Sigmoid colon (tissue), 7 donors: ENCODE results near the gene OR2T33. TPM values are rescaled to one million over a fixed set of nuclear protein-coding genes. Genes with fewer than 3 reads are reported as not detected.

Experiments
- DNase-seq: peaks from one replicate; pipeline ENCODE4 v3.0.0-alpha.2; 2019
- H3K27ac ChIP-seq, 4 donors: fragments of 200-600 bp; sonication (generic); one replicate each; pipeline ENCODE4 v1.5.1; 2016 to 2019; ENCODE audit warnings: mild to moderate bottlenecking in 1 of 4
- H3K27me3 ChIP-seq, 3 donors: fragments of 200-600 bp; sonication (generic); one replicate each; pipeline ENCODE4 v1.5.1; 2019; ENCODE audit warnings: mild to moderate bottlenecking in 1 of 3
- H3K36me3 ChIP-seq, 4 donors: fragments of 200-600 bp; sonication (generic); one replicate each; pipeline ENCODE4 v1.5.1; 2016 to 2019
- H3K4me1 ChIP-seq, 4 donors: fragments of 200-600 bp; sonication (generic); one replicate each; pipeline ENCODE4 v1.5.1; 2017 to 2019
- H3K4me3 ChIP-seq, 4 donors: fragments of 200-600 bp; sonication (generic); one replicate each; pipeline ENCODE4 v1.5.1; 2017 to 2019; ENCODE audit warnings: mild to moderate bottlenecking in 2 of 4, moderate library complexity in 1 of 4
- H3K9me3 ChIP-seq, 4 donors: fragments of 200-600 bp in 3 of 4; sonication (generic) in 3 of 4; one replicate each; pipeline versions ENCODE4 v1.5.1 to v1.6.1; 2013 to 2019
- CTCF ChIP-seq, 4 experiments: fragments of 450-650 bp in 3 of 4; fragments of 200-600 bp in 1 of 4; IDR thresholded peaks; one replicate each; pipeline ENCODE4 v1.5.1; 2016 to 2019; ENCODE audit warnings: antibody characterized with exemption in 4 of 4, mild to moderate bottlenecking in 3 of 4, moderate library complexity in 2 of 4
- EP300 ChIP-seq, 4 donors: sonication (generic); formaldehyde crosslinking; IDR thresholded peaks; one replicate each; pipeline ENCODE4 v1.6.1; 2017; ENCODE audit warnings: antibody characterized with exemption in 4 of 4
- POLR2A ChIP-seq, 2 donors: fragments of 450-650 bp; IDR thresholded peaks; one replicate each; pipeline ENCODE4 v1.6.1; 2016; ENCODE audit warnings: antibody characterized with exemption in 2 of 2, mild to moderate bottlenecking in 2 of 2, moderate library complexity in 2 of 2
- POLR2AphosphoS5 ChIP-seq, 4 donors: sonication (generic); formaldehyde crosslinking; IDR thresholded peaks; one replicate each; pipeline ENCODE4 v1.6.1; 2017; ENCODE audit warnings: antibody characterized with exemption in 4 of 4
- WGBS, 2 donors: extraction: QIAGEN DNeasy Blood & Tissue Kit; methylation state at CpG; one replicate each; pipeline ENCODE4 v1.1.7; 2013; 5-methylcytosine and 5-hydroxymethylcytosine counted together
- intact Hi-C: fragments of 100-400 bp; cut with DNase I; formaldehyde crosslinking; loops from one replicate; pipeline ENCODE4 v1.15.1; 2023
- polyA plus RNA-seq, 3 donors: library from polyadenylated mRNA; stranded (reverse); fragments of 200-250 nt; gene quantifications; one replicate each; pipeline ENCODE4 v1.2.3, GENCODE V29; 2013
- total RNA-seq, 4 donors: library from RNA; depleted of rRNA; stranded (reverse); fragments of >200 nt; gene quantifications; one replicate each; pipeline ENCODE4 v1.1.0, GENCODE V29; 2016
- donor health status: healthy with polysubstance abuse.
- donor health status: Bipolar disorder and iron deficiency.
- donor health status: healthy.

The OR2T33 gene
- total and polyA plus RNA-seq, 7 donors, result not detected

DNA sequence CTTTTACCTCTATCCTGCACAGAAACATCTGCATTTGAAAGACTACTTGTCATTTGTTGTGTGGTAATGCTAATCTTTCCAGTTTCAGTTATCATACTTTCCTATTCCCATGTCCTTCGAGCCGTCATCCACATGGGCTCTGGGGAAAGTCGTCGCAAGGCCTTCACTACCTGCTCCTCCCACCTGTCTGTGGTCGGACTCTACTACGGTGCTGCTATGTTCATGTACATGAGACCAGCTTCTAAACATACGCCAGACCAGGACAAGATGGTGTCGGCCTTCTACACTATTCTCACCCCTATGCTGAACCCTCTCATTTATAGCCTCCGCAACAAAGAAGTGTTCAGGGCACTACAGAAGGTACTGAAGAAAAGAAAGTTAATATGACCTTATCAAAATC, 38.3 kb downstream of the OR2T33 start:
- TF ChIP-seq POLR2AphosphoS5 (IDR thresholded peaks at IDR 0.05) (no peak), EP300 (IDR thresholded peaks at IDR 0.05) (no peak), POLR2A (IDR thresholded peaks at IDR 0.05) (no peak), CTCF (IDR thresholded peaks at IDR 0.05) (no peak)
- Histone ChIP-seq H3K27ac (no peak overlapping the region), H3K36me3 (no peaks in the 10 kb centered on the region), H3K4me3 (no peak overlapping the region), H3K27me3 (no peaks in the 10 kb centered on the region), H3K4me1 (no peaks in the 10 kb centered on the region), H3K9me3 (no peaks in the 10 kb centered on the region)
- WGBS, 2 donors, result 93 to 94% methylated on average over 9 of the region's 9 CpGs
- DNase-seq, result no peak
- intact Hi-C loops, result no loop called here

DNA sequence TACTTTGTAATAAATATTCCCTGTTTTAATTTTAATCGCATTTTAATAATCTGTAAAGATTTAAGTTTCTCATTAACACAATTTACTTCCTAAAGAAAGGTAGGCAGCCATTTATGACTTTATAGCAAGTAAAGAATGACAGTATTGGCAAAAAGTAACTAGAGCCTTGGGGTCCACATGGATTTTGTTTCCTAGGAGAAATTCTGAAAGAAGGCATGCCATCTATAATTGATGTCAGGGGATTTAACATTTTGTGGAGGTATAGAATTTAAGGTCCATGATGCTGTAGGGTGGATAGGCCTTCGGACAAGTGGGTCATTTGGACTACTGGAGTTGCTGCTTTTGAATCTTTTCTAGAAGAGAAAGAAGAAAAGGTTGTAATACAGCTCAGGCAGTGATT, 46.7 kb downstream of the OR2T33 start, which contains the start of gene OR2M4:
Gene OR2M4, plus strand, starts transcription at position 301 of the 400 bp plus-strand sequence. CDS start 7,512 bp downstream, outside the sequence.
- no peak within 1 kb of the TSS for H3K27ac ChIP-seq
- 83 to 86% methylated on average over 2 of the region's 2 CpGs for WGBS, 2 donors
- intact Hi-C loops, result no loop called here
- no peaks in the 10 kb centered on the region for H3K27me3 ChIP-seq
- H3K9me3 ChIP-seq, result peaks cover 0 to 2% (median 0%) of the 10 kb centered on the region in 4 donors
- TF ChIP-seq POLR2A (IDR thresholded peaks at IDR 0.05), result no peak
- no peak for TF ChIP-seq EP300 (IDR thresholded peaks at IDR 0.05)
- TF ChIP-seq POLR2AphosphoS5 (IDR thresholded peaks at IDR 0.05), result no peak
- TF ChIP-seq CTCF (IDR thresholded peaks at IDR 0.05), result no peak
- no peaks in the 10 kb centered on the region for H3K4me1 ChIP-seq
- H3K36me3 ChIP-seq, result no peaks in the 10 kb centered on the region
- no peak within 1 kb of the TSS for H3K4me3 ChIP-seq
- DNase-seq, result no peak

DNA sequence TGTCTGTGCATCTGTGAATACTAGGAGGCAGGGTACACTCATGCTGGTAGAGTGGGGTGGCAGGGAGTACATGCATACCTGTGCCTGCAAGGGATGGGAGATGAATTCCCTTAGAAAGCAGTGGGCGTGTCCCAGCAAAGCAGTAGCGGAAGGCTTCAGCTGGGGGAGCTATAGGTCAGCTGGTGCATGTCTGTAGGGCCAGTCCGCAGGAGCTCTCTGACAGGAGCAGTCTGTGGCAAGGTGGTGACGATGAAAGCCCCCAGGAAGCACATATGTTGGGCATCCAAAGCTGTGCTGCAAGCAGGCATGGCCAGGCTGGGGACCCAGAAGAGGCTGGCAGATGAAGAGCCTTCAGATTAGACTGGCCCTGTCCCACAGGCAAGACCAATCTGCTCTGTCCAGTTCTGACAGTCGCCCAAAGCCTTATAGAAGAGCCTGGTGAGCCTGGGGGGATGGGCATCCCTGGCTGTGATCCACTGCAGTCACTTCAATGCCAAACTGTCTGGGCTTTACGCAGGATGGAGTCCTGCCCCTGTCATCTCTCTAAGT, 48.3 kb downstream of the OR2T33 start:
- Histone ChIP-seq H3K4me1 (no peaks in the 10 kb centered on the region), H3K36me3 (no peaks in the 10 kb centered on the region), H3K9me3 (peaks cover 0 to 2% (median 0%) of the 10 kb centered on the region in 4 donors), H3K27ac (no peak overlapping the region), H3K4me3 (no peak overlapping the region), H3K27me3 (no peaks in the 10 kb centered on the region)
- TF ChIP-seq EP300 (IDR thresholded peaks at IDR 0.05), result no peak
- no peak for TF ChIP-seq POLR2A (IDR thresholded peaks at IDR 0.05)
- TF ChIP-seq POLR2AphosphoS5 (IDR thresholded peaks at IDR 0.05), result no peak
- intact Hi-C loops, result no loop called here
- 74 to 81% methylated on average over 6 of the region's 6 CpGs for WGBS, 2 donors
- no peak for DNase-seq

- H3K36me3 ChIP-seq, result no peaks in the 10 kb centered on the region
- H3K27me3 ChIP-seq, result no peaks in the 10 kb centered on the region
- no peaks in the 10 kb centered on the region for H3K4me1 ChIP-seq
- DNase-seq, result no peak
- peaks cover 0 to 2% (median 0%) of the 10 kb centered on the region in 4 donors for H3K9me3 ChIP-seq
- TF ChIP-seq POLR2AphosphoS5 (IDR thresholded peaks at IDR 0.05) (no peak), CTCF (IDR thresholded peaks at IDR 0.05) (no peak), EP300 (IDR thresholded peaks at IDR 0.05) (no peak), POLR2A (IDR thresholded peaks at IDR 0.05) (no peak)
- H3K4me3 ChIP-seq, result no peak overlapping the region
- 83 to 84% methylated on average over 1 of the region's 1 CpG for WGBS, 2 donors
- no peak overlapping the region for H3K27ac ChIP-seq
- intact Hi-C loops, result no loop called here
Measured at GRCh38 chr1:248225537-248225936, 52.2 kb downstream of the OR2T33 start.

Other genes with a start within 250 kb of the OR2T33 start
- under 1 TPM in 2 of 4 donors, not detected in 2; under 0.01 to 0.81 TPM for gene OR2L2, start 247.9 kb downstream of the OR2T33 start, total RNA-seq
- gene OR2L2, start 247.9 kb downstream of the OR2T33 start, polyA plus RNA-seq, result under 1 TPM in 1 of 3 donors, not detected in 2; 0.06 TPM
- gene OR2L3, start 231.1 kb downstream of the OR2T33 start, total RNA-seq, result under 1 TPM in 1 of 4 donors, not detected in 3; 0.27 TPM
- gene OR2L3, start 231.1 kb downstream of the OR2T33 start, polyA plus RNA-seq, result under 1 TPM in 1 of 3 donors, not detected in 2; 0.01 TPM
- not detected for gene OR2L13, start 182.8 kb downstream of the OR2T33 start, total RNA-seq
- gene OR2L13, start 182.8 kb downstream of the OR2T33 start, polyA plus RNA-seq, result under 1 TPM in 1 of 3 donors, not detected in 2; 0.15 TPM
- not detected for gene OR2M5, start 132.8 kb downstream of the OR2T33 start, total RNA-seq
- not detected for gene OR2M5, start 132.8 kb downstream of the OR2T33 start, polyA plus RNA-seq
- under 1 TPM in 1 of 4 donors, not detected in 3; 0.36 TPM for gene OR2M2, start 103.2 kb downstream of the OR2T33 start, total RNA-seq
- gene OR2M2, start 103.2 kb downstream of the OR2T33 start, polyA plus RNA-seq, result not detected
- not detected for gene OR2M3, start 80.7 kb downstream of the OR2T33 start, total RNA-seq
- not detected for gene OR2M3, start 80.7 kb downstream of the OR2T33 start, polyA plus RNA-seq
- gene OR2M4, start 46.6 kb downstream of the OR2T33 start, total RNA-seq, result not detected
- not detected for gene OR2M4, start 46.6 kb downstream of the OR2T33 start, polyA plus RNA-seq
- not detected for gene OR2T12, start 25.4 kb upstream of the OR2T33 start, total RNA-seq
- gene OR2T12, start 25.4 kb upstream of the OR2T33 start, polyA plus RNA-seq, result not detected
- not detected for gene OR2M7, start 46.6 kb upstream of the OR2T33 start, total RNA-seq
- not detected for gene OR2M7, start 46.6 kb upstream of the OR2T33 start, polyA plus RNA-seq
- gene OR14C36, start 70.8 kb upstream of the OR2T33 start, total RNA-seq, result not detected
- gene OR14C36, start 70.8 kb upstream of the OR2T33 start, polyA plus RNA-seq, result not detected
- gene OR2T4, start 83.7 kb upstream of the OR2T33 start, total RNA-seq, result not detected
- not detected for gene OR2T4, start 83.7 kb upstream of the OR2T33 start, polyA plus RNA-seq
- not detected for gene OR2T6, start 97.8 kb upstream of the OR2T33 start, total RNA-seq
- gene OR2T6, start 97.8 kb upstream of the OR2T33 start, polyA plus RNA-seq, result not detected
- not detected for gene OR2T1, start 125.1 kb upstream of the OR2T33 start, total RNA-seq
- not detected for gene OR2T1, start 125.1 kb upstream of the OR2T33 start, polyA plus RNA-seq
- not detected for gene OR2T2, start 167.7 kb upstream of the OR2T33 start, total RNA-seq
- gene OR2T2, start 167.7 kb upstream of the OR2T33 start, polyA plus RNA-seq, result not detected
- not detected for gene OR2T3, start 195.4 kb upstream of the OR2T33 start, total RNA-seq
- not detected for gene OR2T3, start 195.4 kb upstream of the OR2T33 start, polyA plus RNA-seq
- gene OR2T5, start 210.6 kb upstream of the OR2T33 start, total RNA-seq, result not detected
- not detected for gene OR2T5, start 210.6 kb upstream of the OR2T33 start, polyA plus RNA-seq
- not detected for gene OR2G6, start 230.1 kb upstream of the OR2T33 start, total RNA-seq
- not detected for gene OR2G6, start 230.1 kb upstream of the OR2T33 start, polyA plus RNA-seq